GM10248 (cell line): ENCODE measurements around the gene KDM4C.

Experiments
- CTCF ChIA-PET: fragments of 300-600 bp; sonication (Branson Sonifier 250); formaldehyde crosslinking; extraction: SDS; loops from one replicate; lab custom pipeline; 2021; ENCODE audit warnings: antibody characterized with exemption; lab: Yijun Ruan, JAX
- POLR2A ChIA-PET: fragments of 350-650 bp; sonication (Branson Sonifier 250); formaldehyde crosslinking; extraction: SDS; loops from one replicate; lab custom pipeline; 2020; ENCODE audit warnings: antibody characterized with exemption; lab: Yijun Ruan, JAX
- DNase-seq: peaks from one replicate; pipeline ENCODE4 v3.0.0; 2012; ENCODE audit errors: extremely low spot score
- CTCF ChIP-seq: IDR thresholded peaks from 2 replicates; pipeline ENCODE4 v1.5.1; 2012; ENCODE audit warnings: mild to moderate bottlenecking, low read depth; ENCODE audit errors: extremely low read depth, missing control alignments, control extremely low read depth

The KDM4C gene

GRCh38 chr9:6973089-6973488 is 215.3 kb downstream of the KDM4C start:
- no peak for TF ChIP-seq CTCF
- DNase-seq, result no peak
- ChIA-PET POLR2A (no interaction called here), CTCF (interaction anchor here (1.0 to 2.1 kb wide), 2 partner anchors 11 to 22 kb away, joined by 3 to 5 read pairs; no protein-coding TSS in a partner anchor)

GRCh38 chr9:6973762-6974161 is 216.0 kb downstream of the KDM4C start:
- ChIA-PET POLR2A (no interaction called here), CTCF (interaction anchor here (1.0 kb wide), 1 partner anchor 21 kb away, joined by 3 read pairs; no protein-coding TSS in a partner anchor)
- DNase-seq, result peak; percentile 67
- TF ChIP-seq CTCF, result no peak

GRCh38 chr9:6975198-6975597 is 217.4 kb downstream of the KDM4C start:
- ChIA-PET POLR2A (no interaction called here), CTCF (interaction anchor here (0.9 kb wide), 1 partner anchor 11 kb away, joined by 3 read pairs; no protein-coding TSS in a partner anchor)
- DNase-seq, result no peak
- TF ChIP-seq CTCF, result no peak

GRCh38 chr9:6977761-6978160 is 220.0 kb downstream of the KDM4C start:
- no peak for TF ChIP-seq CTCF
- POLR2A ChIA-PET, result no interaction called here
- CTCF ChIA-PET, result interaction anchor here (1.1 to 1.3 kb wide), 2 partner anchors 9 to 11 kb away, joined by 3 to 4 read pairs; no protein-coding TSS in a partner anchor
- no peak for DNase-seq

GRCh38 chr9:6978591-6978990 is 220.8 kb downstream of the KDM4C start:
- DNase-seq, result no peak
- no peak for TF ChIP-seq CTCF
- ChIA-PET POLR2A (no interaction called here), CTCF (interaction anchor here (1.3 kb wide), 1 partner anchor 8 kb away, joined by 4 read pairs; no protein-coding TSS in a partner anchor)

GRCh38 chr9:6984941-6985578 is 227.3 kb downstream of the KDM4C start:
- CTCF ChIA-PET, result interaction anchor here (1.0 to 1.6 kb wide), 5 partner anchors 11 to 549 kb away, joined by 3 to 4 read pairs (median 3); no protein-coding TSS in a partner anchor
- no peak for TF ChIP-seq CTCF
- DNase-seq, result no peak
- POLR2A ChIA-PET, result no interaction called here
